H1 (cell line): ENCODE measurements around the gene SLC35F3. TPM values are rescaled to one million over a fixed set of nuclear protein-coding genes. Genes with fewer than 3 reads are reported as not detected.

Source experiments
- CHD1 ChIP-seq: IDR thresholded peaks from 2 replicates; pipeline ENCODE4 v1.6.1; 2012; ENCODE audit warnings: low read depth, low read length, improper control_type of control experiment
- POU5F1 ChIP-seq: IDR thresholded peaks from 2 replicates; pipeline ENCODE4 v1.6.1; 2011; ENCODE audit warnings: low read depth, mild to moderate bottlenecking, low read length, moderate library complexity
- SIRT6 ChIP-seq: IDR thresholded peaks from one replicate; pipeline ENCODE4 v1.7.1; 2012; ENCODE audit warnings: low read length, inconsistent platforms
- SUZ12 ChIP-seq: fragments of 200-600 bp; sonication (generic); IDR thresholded peaks from 2 replicates; pipeline ENCODE4 v1.6.1; 2012; ENCODE audit warnings: mild to moderate bottlenecking, inconsistent platforms, low read length, moderate library complexity, mixed read lengths
- TEAD4 ChIP-seq: IDR thresholded peaks from 2 replicates; pipeline ENCODE4 v1.6.1; 2012; ENCODE audit warnings: low read depth, low read length, inconsistent platforms, mixed read lengths
- ZNF274 ChIP-seq: IDR thresholded peaks from 2 replicates; pipeline ENCODE4 v1.7.0; 2012; ENCODE audit warnings: low read length, borderline replicate concordance; ENCODE audit errors: extremely low read depth
- polyA plus RNA-seq, 7 experiments: library from polyadenylated mRNA; depleted of rRNA in 3 of 7; stranded (reverse) in 5 of 7; unstranded in 2 of 7; fragments of >200 nt in 5 of 7; fragments of 200-250 nt in 2 of 7; gene quantifications; 1 replicate in 5 of 7; 2 replicates in 1 of 7; 4 replicates in 1 of 7; pipeline versions ENCODE4 v1.2.1 to v1.2.3, GENCODE V29; 2011 to 2013; ENCODE audit warnings: missing spikeins in 2 of 7, mixed read lengths in 2 of 7
- total RNA-seq: library from RNA; stranded (reverse); fragmentation: NEBNext Ultra II Directional; extraction: Animal tissue kit (Norgen Biotek cat#: 25700); gene quantifications from 2 replicates; pipeline ENCODE4 v1.2.1, GENCODE V29; 2021
- TF ChIP-seq, protein P1 (sequence below): fragments of 300-600 bp; sonication (generic); IDR thresholded peaks from 2 replicates; pipeline ENCODE4 v1.7.1; 2012; ENCODE audit warnings: low read length, moderate library complexity, mild to moderate bottlenecking, inconsistent platforms; ENCODE audit not compliant: insufficient replicate concordance
- TF ChIP-seq, protein P2 (sequence below): IDR thresholded peaks from 2 replicates; pipeline ENCODE4 v1.6.1; 2012; ENCODE audit warnings: inconsistent platforms
- TF ChIP-seq, protein P3 (sequence below): IDR thresholded peaks from 2 replicates; pipeline ENCODE4 v1.6.1; 2011; ENCODE audit warnings: low read length, improper control_type of control experiment

Gene SLC35F3
- total and polyA plus RNA-seq, 2 of the 8 experiments (the other 6 are each of a cell fraction or from before 2014, with no cell fraction given) = 0.78 to 1.2 TPM

DNA sequence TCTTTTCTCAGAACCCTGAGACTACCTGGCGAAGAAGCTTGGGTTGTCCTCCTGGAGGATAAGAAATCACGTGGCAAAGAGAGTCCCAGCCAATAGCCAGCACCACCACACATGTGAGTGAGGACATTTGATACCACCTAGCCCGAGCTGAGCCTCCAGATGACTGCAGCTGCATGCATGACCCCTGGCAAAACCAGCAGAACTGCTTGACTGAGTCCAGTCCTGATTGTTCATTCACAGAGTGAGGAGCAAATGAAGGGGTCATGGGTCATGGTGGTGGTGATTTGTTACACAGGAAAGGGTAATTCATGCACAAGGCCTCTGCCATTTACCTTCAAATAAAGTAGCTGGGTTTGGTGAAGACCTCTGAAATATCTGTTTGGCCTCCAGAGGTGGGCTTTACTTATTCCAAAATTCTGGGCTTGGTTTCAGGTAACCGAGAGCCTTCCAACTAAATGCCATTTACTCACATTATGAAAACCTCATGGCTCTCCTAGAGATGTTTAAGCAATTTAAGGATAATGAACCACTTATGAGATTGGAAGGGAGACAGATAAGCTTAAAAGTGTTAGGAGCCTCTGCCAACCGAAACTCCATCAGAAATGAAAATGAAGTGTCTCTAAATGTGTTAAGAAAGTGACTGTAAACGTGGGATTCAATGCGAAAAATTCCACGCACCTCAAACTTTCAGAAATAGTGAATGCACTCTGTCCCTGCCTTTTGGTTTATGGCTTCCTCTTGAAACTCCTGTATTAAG lies 163.3 kb downstream of the SLC35F3 start (continued):
- TF ChIP-seq, protein P1, sequence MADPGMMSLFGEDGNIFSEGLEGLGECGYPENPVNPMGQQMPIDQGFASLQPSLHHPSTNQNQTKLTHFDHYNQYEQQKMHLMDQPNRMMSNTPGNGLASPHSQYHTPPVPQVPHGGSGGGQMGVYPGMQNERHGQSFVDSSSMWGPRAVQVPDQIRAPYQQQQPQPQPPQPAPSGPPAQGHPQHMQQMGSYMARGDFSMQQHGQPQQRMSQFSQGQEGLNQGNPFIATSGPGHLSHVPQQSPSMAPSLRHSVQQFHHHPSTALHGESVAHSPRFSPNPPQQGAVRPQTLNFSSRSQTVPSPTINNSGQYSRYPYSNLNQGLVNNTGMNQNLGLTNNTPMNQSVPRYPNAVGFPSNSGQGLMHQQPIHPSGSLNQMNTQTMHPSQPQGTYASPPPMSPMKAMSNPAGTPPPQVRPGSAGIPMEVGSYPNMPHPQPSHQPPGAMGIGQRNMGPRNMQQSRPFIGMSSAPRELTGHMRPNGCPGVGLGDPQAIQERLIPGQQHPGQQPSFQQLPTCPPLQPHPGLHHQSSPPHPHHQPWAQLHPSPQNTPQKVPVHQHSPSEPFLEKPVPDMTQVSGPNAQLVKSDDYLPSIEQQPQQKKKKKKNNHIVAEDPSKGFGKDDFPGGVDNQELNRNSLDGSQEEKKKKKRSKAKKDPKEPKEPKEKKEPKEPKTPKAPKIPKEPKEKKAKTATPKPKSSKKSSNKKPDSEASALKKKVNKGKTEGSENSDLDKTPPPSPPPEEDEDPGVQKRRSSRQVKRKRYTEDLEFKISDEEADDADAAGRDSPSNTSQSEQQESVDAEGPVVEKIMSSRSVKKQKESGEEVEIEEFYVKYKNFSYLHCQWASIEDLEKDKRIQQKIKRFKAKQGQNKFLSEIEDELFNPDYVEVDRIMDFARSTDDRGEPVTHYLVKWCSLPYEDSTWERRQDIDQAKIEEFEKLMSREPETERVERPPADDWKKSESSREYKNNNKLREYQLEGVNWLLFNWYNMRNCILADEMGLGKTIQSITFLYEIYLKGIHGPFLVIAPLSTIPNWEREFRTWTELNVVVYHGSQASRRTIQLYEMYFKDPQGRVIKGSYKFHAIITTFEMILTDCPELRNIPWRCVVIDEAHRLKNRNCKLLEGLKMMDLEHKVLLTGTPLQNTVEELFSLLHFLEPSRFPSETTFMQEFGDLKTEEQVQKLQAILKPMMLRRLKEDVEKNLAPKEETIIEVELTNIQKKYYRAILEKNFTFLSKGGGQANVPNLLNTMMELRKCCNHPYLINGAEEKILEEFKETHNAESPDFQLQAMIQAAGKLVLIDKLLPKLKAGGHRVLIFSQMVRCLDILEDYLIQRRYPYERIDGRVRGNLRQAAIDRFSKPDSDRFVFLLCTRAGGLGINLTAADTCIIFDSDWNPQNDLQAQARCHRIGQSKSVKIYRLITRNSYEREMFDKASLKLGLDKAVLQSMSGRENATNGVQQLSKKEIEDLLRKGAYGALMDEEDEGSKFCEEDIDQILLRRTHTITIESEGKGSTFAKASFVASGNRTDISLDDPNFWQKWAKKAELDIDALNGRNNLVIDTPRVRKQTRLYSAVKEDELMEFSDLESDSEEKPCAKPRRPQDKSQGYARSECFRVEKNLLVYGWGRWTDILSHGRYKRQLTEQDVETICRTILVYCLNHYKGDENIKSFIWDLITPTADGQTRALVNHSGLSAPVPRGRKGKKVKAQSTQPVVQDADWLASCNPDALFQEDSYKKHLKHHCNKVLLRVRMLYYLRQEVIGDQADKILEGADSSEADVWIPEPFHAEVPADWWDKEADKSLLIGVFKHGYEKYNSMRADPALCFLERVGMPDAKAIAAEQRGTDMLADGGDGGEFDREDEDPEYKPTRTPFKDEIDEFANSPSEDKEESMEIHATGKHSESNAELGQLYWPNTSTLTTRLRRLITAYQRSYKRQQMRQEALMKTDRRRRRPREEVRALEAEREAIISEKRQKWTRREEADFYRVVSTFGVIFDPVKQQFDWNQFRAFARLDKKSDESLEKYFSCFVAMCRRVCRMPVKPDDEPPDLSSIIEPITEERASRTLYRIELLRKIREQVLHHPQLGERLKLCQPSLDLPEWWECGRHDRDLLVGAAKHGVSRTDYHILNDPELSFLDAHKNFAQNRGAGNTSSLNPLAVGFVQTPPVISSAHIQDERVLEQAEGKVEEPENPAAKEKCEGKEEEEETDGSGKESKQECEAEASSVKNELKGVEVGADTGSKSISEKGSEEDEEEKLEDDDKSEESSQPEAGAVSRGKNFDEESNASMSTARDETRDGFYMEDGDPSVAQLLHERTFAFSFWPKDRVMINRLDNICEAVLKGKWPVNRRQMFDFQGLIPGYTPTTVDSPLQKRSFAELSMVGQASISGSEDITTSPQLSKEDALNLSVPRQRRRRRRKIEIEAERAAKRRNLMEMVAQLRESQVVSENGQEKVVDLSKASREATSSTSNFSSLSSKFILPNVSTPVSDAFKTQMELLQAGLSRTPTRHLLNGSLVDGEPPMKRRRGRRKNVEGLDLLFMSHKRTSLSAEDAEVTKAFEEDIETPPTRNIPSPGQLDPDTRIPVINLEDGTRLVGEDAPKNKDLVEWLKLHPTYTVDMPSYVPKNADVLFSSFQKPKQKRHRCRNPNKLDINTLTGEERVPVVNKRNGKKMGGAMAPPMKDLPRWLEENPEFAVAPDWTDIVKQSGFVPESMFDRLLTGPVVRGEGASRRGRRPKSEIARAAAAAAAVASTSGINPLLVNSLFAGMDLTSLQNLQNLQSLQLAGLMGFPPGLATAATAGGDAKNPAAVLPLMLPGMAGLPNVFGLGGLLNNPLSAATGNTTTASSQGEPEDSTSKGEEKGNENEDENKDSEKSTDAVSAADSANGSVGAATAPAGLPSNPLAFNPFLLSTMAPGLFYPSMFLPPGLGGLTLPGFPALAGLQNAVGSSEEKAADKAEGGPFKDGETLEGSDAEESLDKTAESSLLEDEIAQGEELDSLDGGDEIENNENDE = no peak
- TF ChIP-seq, protein P2, sequence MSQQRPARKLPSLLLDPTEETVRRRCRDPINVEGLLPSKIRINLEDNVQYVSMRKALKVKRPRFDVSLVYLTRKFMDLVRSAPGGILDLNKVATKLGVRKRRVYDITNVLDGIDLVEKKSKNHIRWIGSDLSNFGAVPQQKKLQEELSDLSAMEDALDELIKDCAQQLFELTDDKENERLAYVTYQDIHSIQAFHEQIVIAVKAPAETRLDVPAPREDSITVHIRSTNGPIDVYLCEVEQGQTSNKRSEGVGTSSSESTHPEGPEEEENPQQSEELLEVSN = no peak
- TF ChIP-seq CHD1 = no peak
- no peak for TF ChIP-seq ZNF274
- TF ChIP-seq, protein P3, sequence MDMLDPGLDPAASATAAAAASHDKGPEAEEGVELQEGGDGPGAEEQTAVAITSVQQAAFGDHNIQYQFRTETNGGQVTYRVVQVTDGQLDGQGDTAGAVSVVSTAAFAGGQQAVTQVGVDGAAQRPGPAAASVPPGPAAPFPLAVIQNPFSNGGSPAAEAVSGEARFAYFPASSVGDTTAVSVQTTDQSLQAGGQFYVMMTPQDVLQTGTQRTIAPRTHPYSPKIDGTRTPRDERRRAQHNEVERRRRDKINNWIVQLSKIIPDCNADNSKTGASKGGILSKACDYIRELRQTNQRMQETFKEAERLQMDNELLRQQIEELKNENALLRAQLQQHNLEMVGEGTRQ = no peak
- TF ChIP-seq POU5F1 = no peak
- no peak for TF ChIP-seq TEAD4
- TF ChIP-seq SUZ12 = no peak
- no peak for TF ChIP-seq SIRT6
